GM18951 (cell line): ENCODE data around the gene R3HDML.
"Not testable (repeated sequence)": the region's sequence is repeated elsewhere in the genome, so short reads cannot be mapped to it uniquely, and the experiment has no call there.

Source experiments
- POLR2A ChIP-seq: IDR thresholded peaks from 4 replicates; pipeline ENCODE4 v1.6.1; 2011; ENCODE audit warnings: mild to moderate bottlenecking; ENCODE audit not compliant: insufficient read length, insufficient read depth; ENCODE audit errors: extremely low read depth
- in situ Hi-C: fragments of 300-500 bp; cut with MboI; formaldehyde crosslinking; loops from one replicate; pipeline ENCODE4 v1.12.0; 2022; ENCODE audit warnings: low sequenced_read_pairs, mixed read lengths, inconsistent platforms; ENCODE audit not compliant: unreplicated experiment

R3HDML gene, protein sequence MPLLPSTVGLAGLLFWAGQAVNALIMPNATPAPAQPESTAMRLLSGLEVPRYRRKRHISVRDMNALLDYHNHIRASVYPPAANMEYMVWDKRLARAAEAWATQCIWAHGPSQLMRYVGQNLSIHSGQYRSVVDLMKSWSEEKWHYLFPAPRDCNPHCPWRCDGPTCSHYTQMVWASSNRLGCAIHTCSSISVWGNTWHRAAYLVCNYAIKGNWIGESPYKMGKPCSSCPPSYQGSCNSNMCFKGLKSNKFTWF

DNA sequence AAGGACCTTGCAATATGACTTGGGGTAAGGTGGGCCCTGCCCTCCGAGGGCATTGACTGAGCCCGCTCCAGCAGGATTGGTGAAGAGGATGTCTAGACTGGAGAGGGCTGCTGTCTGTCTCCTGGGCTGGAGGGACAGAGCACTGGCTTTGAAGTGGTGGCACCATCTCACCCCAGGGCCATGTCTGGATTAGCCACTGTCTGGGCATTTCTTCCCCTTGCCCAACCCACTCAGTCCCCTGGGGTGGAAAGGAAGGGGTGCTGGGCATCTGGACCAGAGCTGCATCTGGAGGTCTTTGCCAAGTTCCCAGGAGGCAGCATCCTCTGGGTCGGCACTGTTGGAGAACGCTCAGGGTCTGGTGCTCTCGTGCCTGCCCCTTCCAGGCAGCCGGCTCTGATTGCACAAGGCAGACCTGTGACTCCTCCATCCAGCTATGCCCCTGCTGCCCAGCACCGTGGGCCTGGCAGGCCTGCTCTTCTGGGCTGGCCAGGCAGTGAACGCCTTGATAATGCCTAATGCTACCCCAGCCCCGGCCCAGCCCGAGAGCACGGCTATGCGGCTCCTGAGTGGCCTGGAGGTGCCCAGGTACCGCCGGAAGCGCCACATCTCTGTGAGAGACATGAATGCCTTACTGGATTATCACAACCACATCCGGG is at the start of gene R3HDML:
TSS of gene R3HDML (plus strand) at position 319 of the 656 bp plus-strand sequence. CDS start at position 434, 115 bp downstream.
- no peak for TF ChIP-seq POLR2A
- in situ Hi-C loops: no loop called here

DNA sequence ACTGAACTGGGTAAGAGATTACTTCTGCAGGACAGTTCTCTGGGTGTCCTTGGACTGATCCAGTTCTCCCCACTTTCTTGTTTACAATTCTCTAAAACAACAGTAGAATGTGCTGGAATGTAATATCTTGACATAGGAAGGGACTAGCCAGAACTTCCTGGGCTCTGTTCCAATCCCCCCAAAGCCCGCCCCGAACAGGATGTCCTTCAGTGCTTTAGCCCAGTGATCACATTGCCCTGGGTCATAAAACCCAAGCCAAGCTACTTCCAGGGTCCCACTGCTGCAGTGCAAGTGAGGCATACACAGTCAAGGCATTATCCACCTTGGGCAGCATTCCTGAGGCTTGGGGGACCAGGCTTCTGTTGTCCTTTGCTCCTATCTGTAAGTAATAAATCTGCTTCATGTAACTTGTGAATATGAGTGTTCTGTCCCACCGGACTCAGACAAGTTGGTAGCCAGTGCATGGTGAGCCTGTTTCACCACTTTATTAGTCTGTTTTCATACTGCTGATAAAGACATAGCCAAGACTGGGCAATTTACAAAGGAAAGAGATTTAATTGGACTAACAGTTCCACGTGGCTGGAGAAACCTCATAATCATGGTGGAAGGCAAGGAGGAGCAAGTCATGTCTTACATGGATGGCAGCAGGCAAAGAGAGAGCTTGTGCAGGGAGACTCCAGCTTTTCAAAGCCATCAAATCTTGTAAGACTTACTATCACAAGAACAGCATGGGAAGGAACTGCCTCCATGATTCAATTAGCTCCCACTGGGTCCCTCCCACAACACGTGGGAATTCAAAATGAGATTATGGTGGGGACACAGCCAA is 49.4 kb upstream of the R3HDML start:
- TF ChIP-seq POLR2A: no peak
- in situ Hi-C loops: no loop called here

DNA sequence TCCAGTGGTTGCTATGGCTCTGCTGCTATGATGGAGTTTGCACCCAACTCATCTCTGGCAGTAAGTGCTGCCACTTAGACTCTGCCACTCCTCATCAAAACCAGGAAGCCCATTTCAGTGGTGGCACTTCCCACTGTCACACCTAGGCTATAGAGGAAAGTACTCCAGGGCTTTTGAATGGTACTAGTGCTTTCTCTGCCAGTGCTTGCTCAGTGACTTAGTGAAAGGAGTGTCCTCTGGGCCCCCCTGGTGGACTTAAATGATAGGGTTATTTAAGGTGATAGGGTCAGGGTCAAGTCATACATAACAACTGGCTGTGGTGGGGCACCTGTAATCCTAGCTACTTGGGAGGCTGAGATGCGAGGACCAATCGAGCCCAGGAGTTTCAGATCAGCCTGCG is 48.6 kb upstream of the R3HDML start:
- in situ Hi-C loops: no loop called here
- TF ChIP-seq POLR2A: no peak

DNA sequence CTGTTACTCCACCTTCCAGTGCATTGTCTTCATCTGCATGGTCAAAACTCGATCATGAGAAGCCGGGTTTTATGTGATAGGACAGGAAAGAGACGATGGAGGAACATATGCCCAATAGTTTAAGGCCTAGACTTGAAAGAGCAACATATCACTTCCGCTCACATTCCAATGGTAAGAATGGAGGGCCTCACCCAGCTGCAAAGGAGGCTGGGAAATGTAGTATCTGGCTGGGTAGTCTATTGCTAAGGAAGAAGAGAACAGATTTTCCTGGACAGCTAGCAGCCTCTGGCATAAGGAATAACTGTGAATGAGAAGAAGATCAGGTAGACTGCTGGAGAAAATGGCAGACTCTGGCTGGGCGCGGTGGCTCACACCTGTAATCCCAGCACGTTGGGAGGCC is 45.1 kb upstream of the R3HDML start:
- in situ Hi-C loops: no loop called here
- TF ChIP-seq POLR2A: no peak

DNA sequence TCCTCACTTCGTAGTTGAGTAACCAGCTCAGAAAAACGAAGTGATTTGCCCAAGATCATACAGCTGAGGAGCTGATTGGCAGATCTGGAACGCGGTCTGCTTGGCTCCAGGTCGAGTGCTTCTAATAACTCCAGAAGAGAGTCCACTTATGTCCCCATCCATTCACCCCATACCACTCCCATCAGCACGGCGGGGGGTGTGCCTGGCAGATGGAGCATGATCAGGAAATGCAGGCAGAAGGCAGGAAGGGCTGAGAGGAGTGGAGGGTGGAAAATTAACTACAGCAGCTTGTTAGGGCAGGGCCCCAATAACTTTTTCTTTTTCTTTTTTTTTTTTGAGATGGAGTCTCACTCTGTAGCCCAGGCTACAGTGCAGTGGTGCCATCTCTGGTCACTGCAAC is 40.8 kb upstream of the R3HDML start:
- in situ Hi-C loops: no loop called here

DNA sequence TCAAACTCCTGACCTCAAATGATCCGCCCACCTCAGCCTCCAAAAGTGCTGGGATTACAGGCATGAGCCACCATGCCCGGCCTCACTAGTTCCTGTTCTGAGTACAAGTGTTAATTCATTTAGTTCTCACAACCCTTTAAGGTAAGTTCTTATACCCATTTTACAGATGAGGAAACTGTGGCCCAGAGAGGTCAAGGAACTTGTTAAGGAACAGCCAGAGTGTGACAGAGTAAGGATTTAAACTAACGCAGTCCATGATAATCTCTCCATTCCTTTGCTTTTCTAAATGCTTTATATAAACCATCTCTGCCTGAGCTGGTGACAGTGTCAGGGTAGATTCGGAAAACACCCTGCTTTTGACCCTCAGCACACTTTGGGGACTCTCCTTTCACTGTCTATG is 39.1 kb upstream of the R3HDML start:
- no peak for TF ChIP-seq POLR2A
- in situ Hi-C loops: no loop called here

More for the DNA sequence above, 40.8 kb upstream of the R3HDML start:
- TF ChIP-seq POLR2A: no peak

DNA sequence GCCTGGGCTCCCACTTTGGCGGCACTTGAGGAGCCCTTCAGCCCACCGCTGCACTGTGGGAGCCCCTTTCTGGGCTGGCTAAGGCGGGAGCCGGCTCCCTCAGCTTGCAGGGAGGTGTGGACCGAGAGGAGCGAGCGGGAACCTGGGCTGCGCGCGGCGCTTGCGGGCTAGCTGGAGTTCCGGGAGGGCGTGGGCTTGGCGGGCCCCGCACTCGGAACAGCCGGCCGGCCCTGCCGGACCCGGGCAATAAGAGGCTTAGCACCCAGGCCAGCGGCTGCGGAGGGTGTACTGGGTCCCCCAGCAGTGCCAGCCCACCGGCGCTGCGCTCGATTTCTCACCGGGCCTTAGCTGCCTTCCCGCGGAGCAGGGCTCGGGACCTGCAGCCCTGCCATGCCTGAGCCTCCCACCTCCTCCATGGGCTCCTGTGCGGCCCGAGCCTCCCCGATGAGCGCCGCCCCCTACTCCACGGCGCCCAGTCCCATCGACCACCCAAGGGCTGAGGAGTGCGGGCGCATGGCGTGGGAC is 37.8 kb upstream of the R3HDML start:
- in situ Hi-C loops: not testable (repeated sequence)

DNA sequence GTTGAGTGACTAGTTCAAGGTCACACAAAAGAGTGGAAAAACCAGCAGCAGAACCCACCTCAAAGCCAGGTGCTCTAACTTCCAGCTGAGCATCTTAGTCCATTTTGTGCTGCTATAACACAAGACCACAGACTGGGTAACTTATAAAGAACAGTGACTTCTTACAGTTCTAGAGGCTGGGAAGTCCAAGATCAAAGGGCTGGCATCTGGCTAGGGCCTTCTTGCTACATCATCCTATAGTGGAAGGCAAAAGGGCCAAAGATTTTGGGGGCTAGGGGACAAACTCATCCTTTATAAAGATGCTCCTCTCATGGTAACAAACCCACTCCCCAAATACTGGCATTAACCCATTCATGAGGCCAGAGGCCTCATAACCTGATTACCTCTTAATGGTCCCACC is 35.6 kb upstream of the R3HDML start:
- no peak for TF ChIP-seq POLR2A
- in situ Hi-C loops: no loop called here

DNA sequence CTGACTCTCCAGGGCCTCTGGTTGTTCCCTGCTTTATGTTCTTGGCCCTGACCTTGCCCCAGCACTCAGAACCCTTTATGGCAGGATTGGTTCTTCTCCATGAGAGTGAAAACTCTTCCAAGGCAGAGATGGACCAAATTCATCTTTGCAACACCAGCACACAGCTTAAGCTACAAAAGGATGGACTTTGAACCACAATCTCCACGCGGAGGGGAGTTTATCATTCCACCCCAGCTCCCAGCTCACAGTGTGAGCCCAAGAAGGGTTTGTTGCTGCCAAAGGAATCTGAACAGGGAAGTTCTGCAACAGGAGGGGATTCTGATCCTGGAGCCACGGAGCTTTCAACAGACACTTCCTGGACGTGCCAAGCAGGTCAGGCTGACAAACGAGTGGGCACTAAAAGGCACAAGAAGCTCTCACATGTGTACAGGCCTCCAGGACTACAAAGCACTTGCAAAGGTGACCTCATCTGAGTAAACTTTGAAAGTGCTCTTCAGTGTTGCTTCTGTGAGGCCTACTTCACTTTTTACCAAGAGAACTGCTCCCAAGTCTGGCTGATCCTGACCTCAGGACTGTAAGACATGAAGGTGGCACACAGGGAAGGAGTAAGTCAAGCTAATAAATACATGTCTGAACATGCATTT is 34.7 kb upstream of the R3HDML start:
- TF ChIP-seq POLR2A: no peak
- in situ Hi-C loops: no loop called here

DNA sequence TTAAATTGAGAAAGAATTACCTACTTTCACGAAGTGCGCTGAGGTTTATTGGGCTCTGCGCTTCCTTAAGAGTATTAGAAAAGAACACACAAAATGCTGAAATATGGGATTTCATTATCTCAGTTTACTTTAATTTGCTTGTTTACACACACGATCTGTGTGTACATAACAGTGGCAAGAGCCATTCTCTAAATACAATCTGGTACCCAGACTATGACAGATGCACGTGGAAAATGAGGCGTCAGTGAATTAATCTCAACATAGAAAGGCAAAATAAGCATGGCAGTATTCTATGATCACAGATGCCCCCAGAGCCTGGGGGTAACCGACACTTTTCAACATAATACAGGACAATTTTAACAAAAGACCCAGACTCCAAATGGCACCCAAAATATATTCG is 34.1 kb upstream of the R3HDML start:
- TF ChIP-seq POLR2A: no peak
- in situ Hi-C loops: no loop called here

DNA sequence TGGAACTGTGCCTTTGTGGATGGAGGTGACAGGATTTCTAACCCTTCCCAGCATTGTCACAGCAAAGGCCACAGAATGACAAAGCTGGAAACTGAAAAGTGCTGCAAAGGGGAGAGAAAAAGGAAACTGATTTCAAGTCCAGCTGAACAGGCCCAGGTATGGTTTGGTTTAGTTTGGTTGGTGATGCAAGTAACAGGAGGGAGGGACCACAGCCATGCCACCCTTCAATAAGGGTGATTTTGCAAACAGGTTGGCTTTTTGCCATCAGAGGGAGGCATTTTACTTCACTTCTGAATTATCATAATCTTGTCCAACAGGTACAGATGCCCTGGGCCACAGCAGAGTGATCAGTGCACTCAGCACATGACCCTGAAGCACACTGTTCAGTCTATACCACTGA is 32.5 kb upstream of the R3HDML start:
- in situ Hi-C loops: no loop called here
- no peak for TF ChIP-seq POLR2A

DNA sequence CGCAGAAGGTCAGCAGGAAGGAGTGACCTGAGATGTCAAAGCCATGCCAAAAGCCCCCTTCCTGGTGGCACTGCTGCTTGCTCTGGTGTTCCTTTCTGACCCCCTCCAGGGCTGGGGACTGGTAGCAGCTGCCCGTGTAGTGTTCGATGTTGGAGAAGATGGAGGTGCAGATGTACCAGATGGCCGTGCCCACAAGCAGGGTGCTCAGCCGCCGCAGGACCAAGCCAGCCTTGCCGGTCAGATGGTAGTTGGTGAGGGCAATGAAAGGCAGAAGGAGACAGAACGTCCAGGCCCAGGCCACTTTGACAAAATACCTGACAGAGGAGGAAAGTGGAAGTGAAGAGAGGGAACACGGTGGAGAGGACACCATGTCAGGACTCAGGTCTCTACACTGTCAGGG is 29.9 kb upstream of the R3HDML start:
- in situ Hi-C loops: no loop called here
- TF ChIP-seq POLR2A: no peak
